Spleen (tissue), 7 donors: ENCODE data around the gene TUBA8.

Source experiments
- CTCF ChIP-seq, 11 experiments: fragments of 200-600 bp in 7 of 11; fragments of 450-650 bp in 4 of 11; sonication (generic) in 4 of 11; IDR thresholded peaks in 8 of 11; conservative IDR thresholded peaks in 3 of 11; 1 replicate in 7 of 11; 2 replicates in 4 of 11; pipeline versions ENCODE4 v1.4.0 to v1.8.0; 2016 to 2021; ENCODE audit warnings: antibody characterized with exemption in 11 of 11, inconsistent platforms in 4 of 11, mild to moderate bottlenecking in 1 of 11
- POLR2A ChIP-seq, 3 donors: fragments of 450-650 bp; IDR thresholded peaks; one replicate each; pipeline ENCODE4 v1.5.1; 2017; ENCODE audit warnings: antibody characterized with exemption in 3 of 3, mild to moderate bottlenecking in 1 of 3
- donor health status: DM: no; HTN: no; CAD: no; lungs with moderate emphysema.
- donor health status: DM: no; HTN: no; CAD: no.
- donor health status: DM: no; HTN: no; CAD: no.

DNA sequence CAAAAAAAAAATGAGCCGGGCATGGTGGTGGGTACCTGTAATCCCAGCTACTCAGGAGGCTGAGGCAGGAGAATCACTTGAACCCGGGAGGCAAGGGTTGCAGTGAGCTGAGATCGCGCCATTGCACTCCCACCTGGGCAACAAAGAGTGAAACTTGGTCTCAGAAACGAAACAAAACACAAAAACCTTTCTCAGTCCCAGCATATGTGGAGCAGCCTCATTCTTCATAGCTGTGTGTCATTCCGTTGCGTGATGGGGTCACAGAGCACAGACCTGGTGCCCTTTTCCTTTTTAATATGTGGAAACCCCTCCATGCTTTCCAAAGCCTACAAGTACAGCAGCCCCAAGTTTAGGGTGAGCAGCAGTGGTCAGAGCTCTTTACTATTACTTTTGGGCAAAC is 19.1 kb upstream of the TUBA8 start:
- TF ChIP-seq POLR2A (IDR thresholded peaks at IDR 0.05) (no peak), CTCF (IDR thresholded peaks at IDR 0.05 in 8 of 11, conservative IDR thresholded peaks at IDR 0.05 in 3 of 11) (no peak)
